GM19193 (cell line): ENCODE measurements around the gene PSMC2.

ENCODE experiments used
- POLR2A ChIP-seq: IDR thresholded peaks from 4 replicates; pipeline ENCODE4 v1.6.1; 2011; ENCODE audit not compliant: insufficient read depth, insufficient read length; ENCODE audit errors: extremely low read depth

Gene PSMC2

GRCh38 chr7:103391976-103392375 is 44.5 kb downstream of the PSMC2 start:
- TF ChIP-seq POLR2A = no peak

- TF ChIP-seq POLR2A = no peak
Observed at GRCh38 chr7:103394566-103394965, 47.1 kb downstream of the PSMC2 start.

- TF ChIP-seq POLR2A = no peak
Observed at GRCh38 chr7:103395071-103395470, 47.6 kb downstream of the PSMC2 start.

DNA sequence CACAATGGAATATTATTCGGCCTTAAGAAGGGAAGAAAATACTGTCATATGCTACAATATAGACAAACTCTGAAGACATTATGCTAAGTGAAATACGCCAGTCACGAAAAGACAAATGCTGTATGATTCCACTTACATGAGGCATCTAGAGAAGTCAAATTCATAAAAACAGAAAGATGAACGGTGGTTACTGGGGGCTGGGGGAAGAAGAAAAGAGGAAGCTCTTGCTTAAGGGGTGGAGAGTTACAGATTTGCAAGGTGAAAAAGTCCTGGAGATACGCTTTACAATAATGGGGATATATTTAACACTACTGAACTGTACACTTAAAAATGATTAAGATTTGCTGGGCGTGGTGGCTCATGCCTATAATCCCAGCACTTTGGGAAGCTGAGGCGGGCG is 49.0 kb downstream of the PSMC2 start:
- TF ChIP-seq POLR2A = no peak

- TF ChIP-seq POLR2A = no peak
Observed at GRCh38 chr7:103398483-103399127, 51.2 kb downstream of the PSMC2 start.

DNA sequence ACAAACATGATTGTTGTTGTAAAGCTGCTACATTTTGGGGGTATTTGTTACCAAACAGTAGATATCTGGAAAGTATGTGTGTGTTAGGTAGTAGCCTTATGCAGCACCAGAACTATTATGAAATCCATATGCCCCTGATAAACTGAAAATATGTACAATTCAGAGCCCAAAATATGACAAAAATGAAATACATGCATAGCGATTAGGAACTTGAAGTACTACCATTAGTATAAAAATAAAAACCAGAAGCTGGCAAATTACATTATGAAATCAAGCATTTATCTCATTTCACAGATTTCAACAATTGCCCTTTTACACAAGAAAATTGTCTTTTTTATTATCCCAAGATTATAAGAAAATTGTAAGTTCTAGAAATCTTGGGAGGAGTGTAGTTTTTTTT is 64.7 kb downstream of the PSMC2 start:
- no peak for TF ChIP-seq POLR2A

GRCh38 chr7:103413407-103413806 is 66.0 kb downstream of the PSMC2 start:
- TF ChIP-seq POLR2A = no peak

DNA sequence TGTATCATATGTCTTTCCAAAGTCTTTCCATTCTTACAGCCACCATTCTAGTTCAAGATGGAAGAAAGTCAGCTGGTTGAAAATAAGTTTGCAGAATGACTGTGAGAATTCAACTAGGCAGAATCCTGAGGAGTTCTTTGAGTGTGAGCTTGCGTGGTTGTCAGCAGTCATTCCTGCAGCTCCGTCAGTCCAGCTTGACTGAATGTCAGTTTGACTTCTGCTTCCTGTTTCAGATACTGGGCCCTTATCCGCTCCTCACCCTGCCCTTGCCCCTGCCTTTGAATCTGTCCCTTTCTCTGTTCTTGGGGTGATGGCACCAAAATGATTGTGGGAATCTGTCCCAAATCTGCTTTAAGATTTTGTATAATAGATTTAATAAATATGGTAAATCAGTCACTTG is 70.8 kb downstream of the PSMC2 start:
- TF ChIP-seq POLR2A = no peak
